HCT116 (cell line): ENCODE measurements around the gene SPON2. TPM values are rescaled to one million over a fixed set of nuclear protein-coding genes. Genes with fewer than 3 reads are reported as not detected.

Experiments
- ATAC-seq: fragments of 200-7000 bp; cut with Tn5 transposase; 2 replicates; pipeline ENCODE4 v1.9.1; 2020; ENCODE audit warnings: mild to moderate bottlenecking, moderate library complexity
- BruUV-seq: library from RNA; stranded (reverse); fragments of 400-500 nt; replicated peaks from 2 replicates; lab custom pipeline; 2021; lab: Mats Ljungman, UMichigan
- CTCF ChIA-PET: fragments of 300-600 bp; sonication (Branson Sonifier 250); formaldehyde crosslinking; loops from one replicate; lab custom pipeline; 2021; ENCODE audit warnings: antibody characterized with exemption; lab: Charles Lee
- POLR2A ChIA-PET: fragments of 300-600, 350-600 bp; sonication (Branson Sonifier 250); formaldehyde crosslinking; loops from one replicate; lab custom pipeline; 2021; ENCODE audit warnings: antibody characterized with exemption; lab: Charles Lee
- RAD21 ChIA-PET, 2 experiments: fragments of 300-600 bp; sonication (Branson Sonifier 250); formaldehyde crosslinking; loops; one replicate each; lab custom pipeline; 2023; ENCODE audit warnings: low total read pairs in 2 of 2; ENCODE audit not compliant: uncharacterized antibody in 2 of 2, unreplicated experiment in 2 of 2, low non-redundant PET in 1 of 2; lab: Charles Lee
- DNase-seq: peaks from one replicate; pipeline ENCODE4 v3.0.0-alpha.2; 2010; ENCODE audit warnings: low read depth, low spot score
- H2AFZ ChIP-seq: fragments of 200-600 bp; shearing (Covaris generic), sonication (generic); 2 replicates; pipeline ENCODE4 v1.6.1; 2017; ENCODE audit warnings: low read depth, mixed run types, mixed read lengths, antibody characterized with exemption, low read length; ENCODE audit not compliant: poor library complexity, severe bottlenecking
- H3K27ac ChIP-seq: 2 replicates; pipeline ENCODE4 v1.5.1; 2012; ENCODE audit warnings: low read depth, low read length
- H3K27me3 ChIP-seq: fragments of 200-600 bp; sonication (generic); 2 replicates; pipeline ENCODE4 v1.6.1; 2016; ENCODE audit warnings: mixed run types, low read length, mixed read lengths; ENCODE audit not compliant: insufficient read depth
- H3K36me3 ChIP-seq, 2 experiments: fragments of 200-500 bp in 1 of 2; fragments of 200-600 bp in 1 of 2; sonication (Bioruptor generic) in 1 of 2; sonication (generic) in 1 of 2; 2 replicates each; pipeline versions ENCODE4 v1.5.1 to v1.6.1; 2014 to 2016; ENCODE audit warnings: low read length in 2 of 2, inconsistent platforms in 1 of 2, mixed read lengths in 1 of 2, mixed run types in 1 of 2; ENCODE audit not compliant: insufficient read depth in 2 of 2, control insufficient read depth in 1 of 2
- H3K4me1 ChIP-seq, 2 experiments: fragments of 200-600 bp in 1 of 2; sonication (generic) in 1 of 2; 2 replicates each; pipeline versions ENCODE4 v1.5.1 to v1.6.1; 2012 to 2017; ENCODE audit warnings: low read length in 2 of 2, inconsistent platforms in 1 of 2, mild to moderate bottlenecking in 1 of 2, mixed read lengths in 1 of 2, mixed run types in 1 of 2, moderate library complexity in 1 of 2; ENCODE audit not compliant: insufficient read depth in 2 of 2, control insufficient read depth in 1 of 2
- H3K4me2 ChIP-seq: fragments of 200-600 bp; sonication (generic); 2 replicates; pipeline ENCODE4 v1.6.1; 2017; ENCODE audit warnings: mixed run types, low read length, mixed read lengths
- H3K4me3 ChIP-seq, 2 experiments: fragments of 200-600 bp in 1 of 2; sonication (generic) in 1 of 2; replicated peaks in 1 of 2; 2 replicates each; pipeline ENCODE4 v1.5.1; 2011 to 2016; ENCODE audit warnings: low read length in 2 of 2, control low read depth in 1 of 2, low read depth in 1 of 2, mild to moderate bottlenecking in 1 of 2, mixed read lengths in 1 of 2, mixed run types in 1 of 2
- H3K79me2 ChIP-seq: fragments of 200-600 bp; sonication (generic); 2 replicates; pipeline ENCODE4 v1.6.1; 2017; ENCODE audit warnings: mild to moderate bottlenecking, mixed run types, low read length, moderate library complexity, mixed read lengths; ENCODE audit not compliant: insufficient read depth
- H3K9ac ChIP-seq: fragments of 200-600 bp; sonication (generic); 2 replicates; pipeline ENCODE4 v1.6.1; 2016; ENCODE audit warnings: low read length, mixed read lengths
- H3K9me2 ChIP-seq: fragments of 200-600 bp; sonication (generic), shearing (Covaris generic); 2 replicates; pipeline ENCODE4 v1.6.1; 2017; ENCODE audit warnings: mixed run types, mild to moderate bottlenecking, moderate library complexity; ENCODE audit not compliant: insufficient read depth
- H3K9me3 ChIP-seq, 2 experiments: fragments of 200-500 bp in 1 of 2; fragments of 200-600 bp in 1 of 2; sonication (Bioruptor generic) in 1 of 2; sonication (generic) in 1 of 2; 2 replicates each; pipeline ENCODE4 v1.6.1; 2014 to 2017; ENCODE audit warnings: low read length in 2 of 2, mixed read lengths in 2 of 2, inconsistent platforms in 1 of 2, low read depth in 1 of 2, mild to moderate bottlenecking in 1 of 2, mixed run types in 1 of 2, moderate library complexity in 1 of 2; ENCODE audit not compliant: control insufficient read depth in 1 of 2, insufficient read depth in 1 of 2
- H4K20me1 ChIP-seq: fragments of 200-600 bp; sonication (generic), shearing (Covaris generic); 2 replicates; pipeline ENCODE4 v1.6.1; 2017; ENCODE audit warnings: mixed run types, mild to moderate bottlenecking, moderate library complexity; ENCODE audit not compliant: insufficient read depth
- CEBPB ChIP-seq: IDR thresholded peaks from 2 replicates; pipeline ENCODE4 v1.6.1; 2012; ENCODE audit warnings: low read depth
- EZH2 ChIP-seq: fragments of 200-600 bp; sonication (generic); IDR thresholded peaks from 2 replicates; pipeline ENCODE4 v1.6.1; 2017; ENCODE audit warnings: antibody characterized with exemption, mixed run types
- JUND ChIP-seq: IDR thresholded peaks from 2 replicates; pipeline ENCODE4 v1.6.1; 2012
- POLR2A ChIP-seq: IDR thresholded peaks from 2 replicates; pipeline ENCODE4 v1.7.0; 2011; ENCODE audit warnings: borderline replicate concordance; ENCODE audit not compliant: insufficient read depth, insufficient read length; ENCODE audit errors: extremely low read depth
- SIN3A ChIP-seq: IDR thresholded peaks from 2 replicates; pipeline ENCODE4 v1.6.1; 2012; ENCODE audit warnings: low read depth
- ZBTB33 ChIP-seq: IDR thresholded peaks from 2 replicates; pipeline ENCODE4 v1.6.1; 2011; ENCODE audit warnings: mild to moderate bottlenecking, low read length, moderate library complexity; ENCODE audit not compliant: insufficient replicate concordance; ENCODE audit errors: extremely low read depth
- intact Hi-C: fragments of 100-400 bp; cut with micrococcal nuclease; formaldehyde crosslinking; loops from 2 replicates; pipeline ENCODE4 v1.10.0; 2022
- total RNA-seq: library from RNA; stranded (reverse); gene quantifications from one replicate; pipeline ENCODE4 v1.2.1, GENCODE V29; 2021; ENCODE audit not compliant: unreplicated experiment

Gene SPON2
- total RNA-seq, 1 experiment from 2014 or later, result 1.5 TPM

- H2AFZ ChIP-seq, result no peak overlapping the region
- H3K36me3 ChIP-seq, result no peaks in the 10 kb centered on the region
- RAD21 ChIA-PET, result no interaction called here
- TF ChIP-seq SIN3A (no peak), CEBPB (no peak), ZBTB33 (no peak)
- no peak overlapping the region for H3K9ac ChIP-seq
- H3K79me2 ChIP-seq, result no peaks in the 10 kb centered on the region
- no peak overlapping the region for H3K27ac ChIP-seq
- H3K9me2 ChIP-seq, result no peaks in the 10 kb centered on the region
- BruUV-seq, result no TSS peak
- no peaks in the 10 kb centered on the region for H4K20me1 ChIP-seq
- intact Hi-C loops, result no loop called here
- H3K27me3 ChIP-seq, result peaks cover 26% of the 10 kb centered on the region; the same call in 1 of the 2 replicates
- H3K4me2 ChIP-seq, result no peak overlapping the region
- CTCF ChIA-PET, result no interaction called here
- H3K4me3 ChIP-seq, result no peak overlapping the region
- H3K4me1 ChIP-seq, result no peaks in the 10 kb centered on the region
- DNase-seq (no peak), ATAC-seq (no peak)
- peaks cover 5 to 10% of the 10 kb centered on the region in 2 experiments; a peak in 2 of 4 replicates for H3K9me3 ChIP-seq
- POLR2A ChIA-PET, result no interaction called here
Observed at GRCh38 chr4:1155314-1155713, 17.1 kb downstream of the SPON2 start.

GRCh38 chr4:1154523-1155182, 17.7 kb downstream of the SPON2 start:
- no peaks in the 10 kb centered on the region for H3K4me1 ChIP-seq
- peaks cover 26% of the 10 kb centered on the region; the same call in 1 of the 2 replicates for H3K27me3 ChIP-seq
- H3K27ac ChIP-seq, result no peak overlapping the region
- no peak overlapping the region for H3K4me3 ChIP-seq
- RAD21 ChIA-PET, result no interaction called here
- no peak for DNase-seq
- no peaks in the 10 kb centered on the region for H3K79me2 ChIP-seq
- no peaks in the 10 kb centered on the region for H3K36me3 ChIP-seq
- TF ChIP-seq JUND, result no peak
- TF ChIP-seq CEBPB, result no peak
- TF ChIP-seq ZBTB33, result no peak
- TF ChIP-seq POLR2A, result no peak
- TF ChIP-seq EZH2, result no peak
- intact Hi-C loops, result no loop called here
- no peak overlapping the region for H2AFZ ChIP-seq
- H3K9me2 ChIP-seq, result no peaks in the 10 kb centered on the region
- no peak overlapping the region for H3K9ac ChIP-seq
- no peak overlapping the region for H3K4me2 ChIP-seq
- ATAC-seq, result no peak
- no TSS peak for BruUV-seq
- H3K9me3 ChIP-seq, result peaks cover 5 to 10% of the 10 kb centered on the region in 2 experiments; a peak in 2 of 4 replicates
- POLR2A ChIA-PET, result no interaction called here
- CTCF ChIA-PET, result no interaction called here
- H4K20me1 ChIP-seq, result no peaks in the 10 kb centered on the region
